ENCODE measurements around the gene PIGH.

Gene PIGH

DNA sequence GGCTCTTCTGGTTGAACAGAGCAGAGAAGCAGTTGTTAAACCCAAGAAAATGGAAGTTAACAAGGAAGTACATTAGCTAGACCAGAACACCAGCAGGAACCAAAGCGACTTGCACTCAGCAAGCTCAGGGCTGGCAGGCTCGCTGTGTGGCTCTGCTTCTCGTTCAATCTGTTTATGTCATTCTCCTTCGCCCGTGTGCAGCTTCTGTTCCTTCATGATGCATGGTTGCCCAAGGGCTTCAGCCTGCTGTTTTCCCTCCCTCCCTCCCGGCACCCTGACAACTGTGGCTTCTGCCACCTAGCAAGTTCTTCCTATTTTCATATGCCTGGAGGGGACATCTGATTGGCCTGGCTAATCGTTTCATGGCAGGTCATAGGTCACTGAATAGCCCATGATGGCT, 25.3 kb downstream of the PIGH start:
- DNase-seq (ENCODE audit: low read depth): no peak

DNA sequence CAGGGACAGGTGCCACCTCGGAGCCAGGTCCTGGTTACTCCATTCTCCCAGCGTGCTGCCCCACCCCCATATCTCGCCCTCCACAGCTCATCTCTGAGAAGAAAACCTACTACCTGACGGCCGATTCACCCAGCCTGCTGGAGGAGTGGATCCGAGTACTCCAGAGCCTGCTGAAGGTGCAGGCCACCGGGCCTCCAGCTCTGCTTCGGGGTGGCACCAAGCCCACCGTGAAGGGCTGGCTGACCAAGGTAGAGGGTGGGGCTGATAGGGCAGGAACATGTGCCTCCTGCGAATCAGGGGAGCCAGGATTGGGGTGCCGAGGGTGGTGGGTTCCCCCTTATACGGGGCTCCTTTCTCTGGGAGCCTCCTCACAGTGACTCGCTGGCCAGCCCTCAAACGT, 25.9 kb downstream of the PIGH start:
- no peak for DNase-seq (ENCODE audit: low read depth)

DNA sequence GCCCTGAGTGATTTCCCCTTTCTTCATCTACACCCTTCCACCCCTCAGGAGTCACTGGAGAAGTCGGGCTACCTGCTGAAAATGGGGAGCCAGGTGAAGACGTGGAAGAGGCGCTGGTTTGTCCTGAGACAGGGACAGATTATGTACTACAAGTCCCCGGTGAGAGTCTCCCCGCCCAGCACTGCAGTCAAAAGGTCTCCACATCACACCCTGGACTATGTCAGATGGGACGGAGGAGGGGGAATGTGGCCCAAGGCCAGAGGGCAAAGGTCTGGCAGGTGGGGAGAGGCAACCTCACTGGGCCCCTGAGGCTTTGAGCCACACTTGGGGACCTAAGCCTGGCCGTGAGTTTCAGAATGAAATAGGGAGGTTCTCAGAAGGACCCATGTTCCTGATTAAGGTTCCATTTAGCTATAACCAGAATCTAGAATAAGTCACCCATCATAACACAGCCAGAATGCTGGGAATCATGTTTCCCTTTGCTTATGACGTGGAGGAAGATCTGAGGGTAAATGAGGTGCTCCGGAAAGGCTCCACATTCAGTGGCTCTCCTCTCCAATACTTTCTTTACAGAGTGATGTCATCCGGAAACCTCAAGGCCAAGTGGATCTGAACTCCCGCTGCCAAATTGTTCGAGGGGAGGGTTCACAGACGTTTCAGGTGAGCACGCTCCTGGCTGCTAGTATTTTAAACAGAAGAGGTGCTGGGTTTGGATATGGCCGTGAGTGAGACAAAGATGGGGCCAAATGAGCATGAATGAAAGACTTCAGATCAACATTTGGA, 26.6 kb downstream of the PIGH start:
- no peak for DNase-seq (ENCODE audit: low read depth)

DNA sequence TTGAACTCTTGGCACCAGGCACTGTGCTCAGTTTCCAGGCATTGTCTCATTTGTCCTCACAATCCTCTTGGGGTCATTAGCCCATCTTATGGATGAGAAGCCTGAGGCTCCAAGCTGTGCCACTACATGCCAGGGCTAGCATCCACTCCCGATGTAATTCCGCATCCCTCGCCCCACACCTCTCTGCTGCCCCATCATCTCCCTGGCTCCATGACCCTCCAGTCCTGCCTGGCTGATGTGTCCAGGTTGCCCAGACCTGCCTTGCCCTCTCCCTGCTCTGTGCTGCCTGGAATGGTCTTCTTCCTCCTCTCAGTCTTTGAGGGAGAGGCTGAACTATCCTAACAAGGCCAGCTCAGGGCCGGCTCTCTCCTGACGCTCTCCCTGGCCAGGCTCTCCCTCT, 27.5 kb downstream of the PIGH start:
- DNase-seq (ENCODE audit: low read depth): no peak

DNA sequence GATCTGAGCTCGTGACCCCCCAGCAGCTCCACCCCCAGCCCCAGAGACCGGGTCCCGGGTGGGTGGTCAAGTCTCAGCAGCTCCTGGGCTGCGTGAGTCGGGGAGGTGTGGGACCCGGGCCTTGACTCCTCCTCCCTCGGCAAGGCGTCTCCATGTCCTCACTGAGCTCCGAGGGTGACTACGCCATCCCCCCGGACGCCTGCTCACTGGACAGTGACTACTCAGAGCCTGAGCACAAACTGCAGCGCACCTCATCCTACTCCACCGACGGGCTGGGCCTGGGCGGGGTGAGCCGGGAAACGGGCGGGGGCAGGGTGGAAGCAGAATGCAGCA, 28.1 kb downstream of the PIGH start:
- DNase-seq (ENCODE audit: low read depth): no peak

DNA sequence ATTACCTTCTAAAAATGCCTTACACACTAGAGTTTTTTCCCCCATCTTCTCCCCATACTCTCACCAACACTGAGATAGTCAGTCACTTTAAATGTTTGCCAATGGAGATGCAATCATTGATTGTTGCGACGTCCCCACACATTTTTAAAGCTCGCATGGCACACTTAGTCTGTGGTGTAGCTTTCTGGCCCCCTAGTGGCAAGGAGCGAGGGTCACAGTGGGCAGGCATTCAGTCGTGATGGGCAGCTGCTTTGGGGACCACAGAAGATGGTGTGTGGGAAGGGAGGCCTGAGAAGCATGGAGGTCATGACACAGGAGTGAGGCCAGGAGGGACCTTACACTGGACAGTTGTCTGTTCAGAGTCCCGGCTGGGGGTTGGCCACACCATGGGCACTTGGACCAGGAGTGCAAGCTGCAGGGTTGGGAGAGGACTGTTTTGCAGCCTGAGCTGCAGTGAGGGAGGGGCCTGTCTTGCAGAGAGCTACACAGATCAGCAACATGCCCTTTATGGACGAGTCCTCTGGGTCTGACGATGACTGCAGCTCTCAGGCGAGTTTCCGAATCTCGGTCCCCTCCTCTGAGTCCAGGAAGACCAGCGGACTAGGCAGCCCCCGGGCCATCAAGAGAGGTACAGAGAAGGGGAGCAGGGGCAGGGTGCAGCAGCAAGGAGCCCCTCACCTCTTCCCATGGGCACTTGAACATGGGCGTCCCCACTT, 28.6 kb downstream of the PIGH start:
- DNase-seq (ENCODE audit: low read depth): peak; percentile 25

DNA sequence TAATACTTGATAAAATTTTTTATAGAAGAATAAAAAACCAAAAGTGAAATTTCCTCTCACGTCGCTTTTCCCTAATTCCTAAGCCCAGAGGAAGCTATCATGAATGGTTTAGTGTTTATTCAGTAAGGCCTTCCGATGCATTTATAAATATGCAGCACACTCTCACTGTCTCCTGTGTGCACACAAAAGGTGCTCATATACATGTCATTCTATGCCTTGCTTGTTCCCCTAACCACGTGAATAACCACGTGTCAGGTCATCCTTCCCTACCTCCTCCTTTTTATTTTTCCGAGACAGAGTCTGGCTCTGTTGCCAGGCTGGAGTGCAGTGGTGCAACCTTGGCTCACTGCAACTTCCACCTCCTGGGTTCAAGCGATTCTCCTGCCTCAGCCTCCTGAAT, 29.6 kb downstream of the PIGH start:
- DNase-seq (ENCODE audit: low read depth): no peak

- DNase-seq (ENCODE audit: low read depth): no peak
These were observed 30.3 kb downstream of the PIGH start for GRCh38 chr14:67569651-67570290.

DNA sequence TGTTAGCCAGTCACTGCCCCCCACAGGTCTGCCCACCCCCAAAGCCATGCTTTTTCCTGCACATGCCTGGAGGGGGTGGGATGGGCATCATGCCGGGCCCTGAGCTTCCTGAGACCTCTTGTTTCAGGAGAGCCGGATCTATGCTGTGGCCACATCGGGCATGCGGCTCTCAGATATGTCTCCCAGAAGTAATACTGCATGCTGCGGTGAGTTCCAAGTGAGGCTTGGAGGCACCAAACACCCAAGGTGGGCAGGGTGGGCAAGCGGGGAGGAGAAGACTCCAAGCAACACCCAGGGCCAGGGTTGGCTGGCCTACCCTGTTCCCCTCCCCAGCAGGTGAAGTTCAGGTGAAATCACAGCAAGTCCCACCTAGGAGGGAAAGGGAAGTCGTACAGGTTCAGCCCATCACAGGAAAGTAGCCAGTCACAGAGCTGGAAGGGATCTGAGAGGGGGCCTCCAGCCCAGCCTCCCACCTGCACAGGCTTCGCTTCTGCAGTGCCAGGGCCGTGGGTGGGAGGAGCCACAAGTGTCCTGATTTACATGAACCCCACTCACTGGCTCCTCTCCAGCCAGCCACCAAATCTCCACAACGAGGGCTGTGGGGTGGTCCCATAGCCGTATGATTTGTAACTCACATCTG, 30.9 kb downstream of the PIGH start:
- DNase-seq (ENCODE audit: low read depth): no peak

DNA sequence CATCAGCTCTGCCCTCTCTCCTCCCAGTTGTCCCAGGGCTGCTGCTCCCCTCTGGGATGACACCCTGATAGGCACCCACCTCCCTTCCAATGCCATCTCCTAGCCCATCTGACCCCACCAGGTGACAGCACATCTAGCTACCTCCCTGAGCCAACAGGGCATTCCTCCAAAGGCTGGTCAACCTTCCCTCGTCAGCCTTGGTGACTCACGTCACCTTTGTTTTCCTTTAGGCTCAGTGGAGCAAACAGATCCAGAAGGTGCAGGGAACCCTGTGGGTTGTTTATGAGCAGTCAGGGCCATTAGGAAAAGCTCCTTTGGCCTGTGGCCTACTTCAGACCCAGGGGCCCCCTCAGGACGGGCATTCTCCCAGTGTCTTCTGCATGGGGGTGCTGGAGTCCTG, 32.4 kb downstream of the PIGH start:
- DNase-seq (ENCODE audit: low read depth): no peak

GRCh38 chr14:67566908-67567307, 33.2 kb downstream of the PIGH start:
- peak; percentile 12 for DNase-seq (ENCODE audit: low read depth)

DNA sequence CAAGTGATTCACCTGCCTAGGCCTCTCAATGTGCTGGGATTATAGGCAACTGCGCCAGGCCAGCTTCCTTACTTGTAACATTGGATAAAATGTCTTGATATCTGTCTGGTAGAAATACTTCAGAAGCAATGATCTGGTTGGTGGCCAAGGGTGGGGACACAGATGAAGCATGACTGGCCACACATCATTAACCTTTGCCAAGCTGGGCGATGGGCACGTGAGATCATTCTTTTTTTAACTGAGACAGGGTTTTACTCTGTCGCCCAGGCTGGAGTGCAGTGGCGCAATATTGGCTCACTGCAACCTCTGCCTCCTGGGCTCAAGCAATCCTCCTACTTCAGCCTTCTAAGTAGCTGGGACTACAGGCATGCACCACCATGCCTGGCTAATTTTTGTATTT, 35.8 kb downstream of the PIGH start:
- no peak for DNase-seq (ENCODE audit: low read depth)

- no peak for DNase-seq (ENCODE audit: low read depth)
These were observed 37.3 kb downstream of the PIGH start for GRCh38 chr14:67562776-67563150.

DNA sequence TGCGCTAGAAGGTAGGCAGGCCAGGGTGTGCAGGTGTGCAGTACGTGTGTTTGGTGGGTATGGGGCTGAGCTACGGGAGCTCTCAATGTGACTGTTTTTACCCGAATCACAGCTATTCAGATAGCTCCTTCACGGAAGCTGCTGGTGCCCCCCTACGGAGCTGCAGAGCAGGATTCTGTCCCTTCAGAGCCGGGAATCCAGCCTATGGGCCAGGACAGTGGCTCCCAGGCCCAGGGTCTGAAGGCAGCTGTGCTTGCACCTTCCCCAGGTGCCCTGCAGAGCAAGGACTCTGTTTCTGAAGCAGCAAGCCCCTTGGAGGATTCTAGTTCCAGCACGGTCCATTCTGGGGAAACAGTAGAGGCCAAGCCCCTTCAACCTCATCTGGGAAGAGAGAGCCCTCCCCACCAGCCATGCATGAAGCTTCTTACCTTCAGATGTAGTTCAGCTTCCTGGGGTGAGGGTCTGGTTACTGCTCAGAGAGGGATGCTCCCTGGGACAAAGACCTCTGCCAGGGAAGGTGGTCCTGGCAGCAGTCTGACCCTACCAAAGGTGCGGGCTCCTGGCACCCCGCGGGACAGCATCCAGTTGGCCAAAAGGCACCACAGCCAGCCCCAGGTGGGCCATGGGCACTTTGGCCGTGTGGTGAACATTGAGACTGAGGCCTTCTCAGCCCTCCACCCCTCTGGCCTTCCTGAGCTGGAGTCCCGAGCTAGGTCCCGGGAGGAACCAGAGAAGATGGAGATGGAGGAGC, 37.9 kb downstream of the PIGH start:
- no peak for DNase-seq (ENCODE audit: low read depth)

- no peak for DNase-seq (ENCODE audit: low read depth)
These were observed 40.4 kb downstream of the PIGH start for GRCh38 chr14:67559639-67560038.

DNA sequence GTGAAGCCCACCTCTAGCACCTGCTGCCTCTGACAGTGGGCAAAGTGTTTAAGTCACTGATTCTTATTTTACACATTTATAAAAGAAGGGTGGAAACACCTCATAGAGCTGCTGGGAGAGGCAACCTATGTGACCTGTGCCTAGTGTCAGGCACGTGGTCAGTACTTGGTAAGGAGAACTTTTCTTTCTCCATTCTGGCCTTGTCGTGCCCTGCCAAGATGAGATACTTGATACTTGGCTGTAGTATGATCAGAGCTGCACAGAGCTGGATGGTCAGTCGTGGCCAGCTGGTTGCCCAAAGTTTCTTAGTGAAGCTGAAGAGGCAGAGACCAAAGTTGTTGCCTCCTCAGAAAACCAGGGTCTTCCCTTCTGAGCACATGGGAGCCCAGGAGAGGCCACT, 42.4 kb downstream of the PIGH start:
- no peak for DNase-seq (ENCODE audit: low read depth)

DNA sequence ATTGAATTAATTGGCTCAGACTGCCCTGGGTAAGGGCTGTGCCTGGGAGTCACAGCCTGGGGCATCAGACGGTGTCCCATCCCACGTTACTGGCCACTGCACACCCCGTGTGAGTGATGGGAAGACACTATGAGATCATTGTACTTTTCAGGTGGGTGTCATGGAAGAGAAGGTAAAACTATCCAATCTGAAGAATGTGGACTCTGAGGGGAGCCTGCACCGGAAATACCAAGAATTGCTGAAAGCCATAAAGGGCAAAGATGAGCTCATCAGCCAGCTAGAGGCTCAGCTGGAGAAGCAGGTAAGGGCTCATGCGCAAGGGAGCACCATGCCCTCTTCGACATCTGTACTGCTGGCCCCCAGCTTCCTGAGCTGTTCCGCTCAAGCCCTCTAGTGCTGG, 43.0 kb downstream of the PIGH start:
- no peak for DNase-seq (ENCODE audit: low read depth)

- no peak for DNase-seq (ENCODE audit: low read depth)
These were observed 43.4 kb downstream of the PIGH start for GRCh38 chr14:67556671-67557070.

DNA sequence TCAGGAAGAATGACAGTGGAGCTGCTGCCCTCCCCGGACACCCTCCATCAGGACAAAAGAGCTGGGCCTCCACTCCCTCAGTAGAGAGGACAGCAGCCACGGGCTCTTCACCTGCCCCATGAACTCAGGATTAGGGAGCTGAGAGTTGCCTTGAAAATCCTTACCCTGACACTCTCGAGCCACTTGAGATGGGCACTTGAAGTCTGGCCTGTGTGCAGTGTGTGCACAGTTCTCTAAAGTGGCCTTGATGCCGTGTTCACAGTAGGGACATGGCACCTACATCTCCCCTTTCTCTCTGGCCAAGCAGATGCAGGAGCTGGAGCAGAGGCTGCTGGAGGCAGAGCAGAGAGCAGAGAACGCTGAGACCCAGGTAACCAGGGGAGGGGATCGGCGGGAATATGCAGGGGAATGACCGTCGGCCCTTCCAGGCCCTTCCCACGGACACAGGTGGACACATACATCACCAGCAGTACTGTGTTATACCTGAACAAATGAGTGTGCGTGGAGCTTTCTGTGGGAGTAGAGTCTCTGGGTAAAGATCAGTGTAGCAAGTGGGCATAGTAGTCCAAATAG, 44.5 kb downstream of the PIGH start:
- DNase-seq (ENCODE audit: low read depth): no peak

DNA sequence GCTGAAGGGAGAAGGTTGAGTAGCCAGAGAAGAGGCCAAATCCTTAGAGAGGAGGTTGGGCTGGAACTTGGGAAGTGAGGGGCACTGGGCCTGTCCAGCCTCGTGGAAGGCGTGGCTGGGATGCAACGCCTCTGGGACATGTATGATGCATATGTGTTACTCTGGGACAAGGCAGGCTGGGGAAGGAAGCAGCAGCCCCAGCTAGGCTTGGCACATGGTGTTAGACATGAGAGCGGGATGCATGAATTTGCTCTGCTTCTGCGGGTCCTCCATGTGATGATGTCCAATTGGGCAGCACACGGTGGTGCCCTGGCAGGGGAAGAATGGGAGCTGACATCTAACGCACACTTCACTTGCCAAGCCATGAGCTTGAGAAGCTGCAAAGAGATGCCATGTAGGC, 45.7 kb downstream of the PIGH start:
- no peak for DNase-seq (ENCODE audit: low read depth)

DNA sequence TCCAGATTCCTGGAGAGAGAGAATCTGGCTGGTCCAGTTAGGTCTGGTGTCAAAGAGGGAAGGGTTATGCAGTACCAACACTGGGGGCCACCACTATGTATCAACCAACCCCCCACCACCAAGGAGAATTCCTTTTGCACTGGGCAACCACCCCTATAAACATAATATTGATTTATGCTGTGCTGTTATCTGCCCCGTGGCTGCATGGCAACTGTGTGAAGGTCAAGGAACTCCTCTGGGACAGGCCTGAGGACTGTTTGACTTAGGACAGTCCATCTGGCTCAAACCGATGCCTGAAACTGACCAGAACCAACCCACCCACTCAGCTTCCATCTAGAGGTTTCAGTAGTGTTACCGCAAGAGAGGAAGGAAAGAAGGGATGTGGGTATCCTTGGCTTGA, 46.5 kb downstream of the PIGH start:
- DNase-seq (ENCODE audit: low read depth): no peak

- no peak for DNase-seq (ENCODE audit: low read depth)
These were observed 48.1 kb downstream of the PIGH start for GRCh38 chr14:67551940-67552339.
